LNCAP (cell line): ENCODE data around the gene CSTPP1.

Experiments used
- CTCF ChIP-seq: fragments of 450-650 bp; IDR thresholded peaks from 2 replicates; pipeline ENCODE4 v1.5.1; 2017; ENCODE audit warnings: mild to moderate bottlenecking

The CSTPP1 gene

GRCh38 chr11:47107744-47108143 lies 171.2 kb downstream of the CSTPP1 start:
- no peak for TF ChIP-seq CTCF

- TF ChIP-seq CTCF: no peak
Measured at GRCh38 chr11:47108214-47108613, 171.7 kb downstream of the CSTPP1 start.

- TF ChIP-seq CTCF: no peak
Measured at GRCh38 chr11:47109051-47109726, 172.6 kb downstream of the CSTPP1 start.

- no peak for TF ChIP-seq CTCF
Measured at GRCh38 chr11:47109727-47110246, 173.2 kb downstream of the CSTPP1 start.

- no peak for TF ChIP-seq CTCF
Measured at GRCh38 chr11:47111318-47111804, 174.8 kb downstream of the CSTPP1 start.

GRCh38 chr11:47121056-47121455 lies 184.5 kb downstream of the CSTPP1 start:
- no peak for TF ChIP-seq CTCF

- TF ChIP-seq CTCF: no peak
Measured at GRCh38 chr11:47121731-47122130, 185.2 kb downstream of the CSTPP1 start.

GRCh38 chr11:47123094-47123493 lies 186.5 kb downstream of the CSTPP1 start:
- no peak for TF ChIP-seq CTCF
